RWPE1 (cell line): ENCODE data around the gene MAP4K2.

Experiments
- CTCF ChIA-PET: fragments of 350-600 bp; sonication (Branson Sonifier 250); formaldehyde crosslinking; extraction: SDS; loops from one replicate; lab custom pipeline; 2021; lab: Yijun Ruan, JAX
- POLR2A ChIA-PET: fragments of 400-600 bp; formaldehyde crosslinking; extraction: SDS; loops from one replicate; lab custom pipeline; 2020; ENCODE audit warnings: antibody characterized with exemption; ENCODE audit not compliant: low non-redundant PET; lab: Yijun Ruan, JAX
- DNase-seq: peaks from one replicate; pipeline ENCODE4 v3.0.0; 2012; ENCODE audit warnings: low spot score
- H3K27ac ChIP-seq: fragments of 450-650 bp; 2 replicates; pipeline ENCODE4 v1.5.1; 2017
- CTCF ChIP-seq: fragments of 450-650 bp; conservative IDR thresholded peaks from 2 replicates; pipeline ENCODE4 v1.5.1; 2017; ENCODE audit warnings: low read depth, mild to moderate bottlenecking

The MAP4K2 gene

GRCh38 chr11:64736654-64737053 is 66.4 kb downstream of the MAP4K2 start:
- ChIA-PET CTCF (no interaction called here), POLR2A (no interaction called here)
- no peak for TF ChIP-seq CTCF
- DNase-seq = no peak
- no peak overlapping the region for H3K27ac ChIP-seq

GRCh38 chr11:64735725-64736259 is 67.2 kb downstream of the MAP4K2 start:
- no peak for TF ChIP-seq CTCF
- POLR2A ChIA-PET = interaction anchor here (0.7 kb wide), 1 partner anchor 348 kb away, joined by 3 read pairs; no protein-coding TSS in a partner anchor
- no peak overlapping the region for H3K27ac ChIP-seq
- no peak for DNase-seq
- CTCF ChIA-PET = interaction anchor here (0.7 kb wide), 1 partner anchor 54 kb away, joined by 4 read pairs; no protein-coding TSS in a partner anchor
